H1 (cell line): ENCODE measurements around the gene SLTM. TPM values are rescaled to one million over a fixed set of nuclear protein-coding genes. Genes with fewer than 3 reads are reported as not detected.

ENCODE experiments used
- CTCF ChIA-PET: fragments of 300-600 bp; sonication (Branson Sonifier 250); formaldehyde crosslinking; loops from one replicate; lab custom pipeline; 2021; ENCODE audit not compliant: partially characterized antibody; lab: Charles Lee
- POLR2A ChIA-PET: fragments of 300-600 bp; sonication (Branson Sonifier 250); formaldehyde crosslinking; loops from one replicate; lab custom pipeline; 2021; ENCODE audit warnings: inconsistent platforms; ENCODE audit not compliant: partially characterized antibody; lab: Charles Lee
- DNase-seq, 2 experiments: peaks; one replicate each; pipeline versions ENCODE4 v3.0.0 to v3.0.0-alpha.2; 2010 to 2022; ENCODE audit warnings: low spot score in 2 of 2, low read depth in 1 of 2, mixed read lengths in 1 of 2
- FAIRE-seq: peaks from 2 replicates; lab custom pipeline; 2011; peaks lifted over from hg19 to GRCh38; lab: Jason Lieb, UNC
- H2AFZ ChIP-seq: 2 replicates; pipeline ENCODE4 v1.8.1; 2012; ENCODE audit warnings: low read length, inconsistent platforms
- H2AK5ac ChIP-seq: 2 replicates; pipeline ENCODE4 v1.6.1; 2013; ENCODE audit warnings: low read depth, low read length
- H2BK120ac ChIP-seq: replicated peaks from 2 replicates; pipeline ENCODE3; 2013; ENCODE audit warnings: low read depth, low read length, inconsistent platforms
- H2BK12ac ChIP-seq: 2 replicates; pipeline ENCODE4 v1.6.1; 2013; ENCODE audit warnings: low read depth, low read length
- H2BK15ac ChIP-seq: 2 replicates; pipeline ENCODE4 v1.6.1; 2013; ENCODE audit warnings: low read length
- H2BK20ac ChIP-seq: 2 replicates; pipeline ENCODE4 v1.6.1; 2013; ENCODE audit warnings: low read length
- H2BK5ac ChIP-seq: 2 replicates; pipeline ENCODE4 v1.6.1; 2013; ENCODE audit warnings: low read depth, low read length
- H3K14ac ChIP-seq: 2 replicates; pipeline ENCODE4 v1.6.1; 2013; ENCODE audit warnings: inconsistent platforms; ENCODE audit not compliant: insufficient read length
- H3K18ac ChIP-seq: 2 replicates; pipeline ENCODE4 v1.6.1; 2013; ENCODE audit warnings: low read length; ENCODE audit errors: extremely low read depth
- H3K23ac ChIP-seq: 2 replicates; pipeline ENCODE4 v1.6.1; 2013; ENCODE audit warnings: inconsistent platforms; ENCODE audit not compliant: insufficient read length
- H3K23me2 ChIP-seq: 2 replicates; pipeline ENCODE4 v1.6.1; 2013; ENCODE audit warnings: low read depth, low read length
- H3K27ac ChIP-seq: 2 replicates; pipeline ENCODE4 v1.6.1; 2011; ENCODE audit warnings: low read depth, low read length, inconsistent platforms
- H3K27me3 ChIP-seq, 4 experiments: replicated peaks in 1 of 4; 1 replicate in 1 of 4; 2 replicates in 3 of 4; pipeline versions ENCODE4 v1.6.1 to v1.8.1; 2011 to 2013; ENCODE audit warnings: low read length in 3 of 4, mild to moderate bottlenecking in 3 of 4, inconsistent platforms in 2 of 4, mixed read lengths in 2 of 4, moderate library complexity in 1 of 4; ENCODE audit not compliant: control insufficient read depth in 3 of 4, insufficient read depth in 3 of 4; ENCODE audit errors: extremely low read depth in 1 of 4
- H3K36me3 ChIP-seq, 4 experiments: 2 replicates each; pipeline versions ENCODE4 v1.6.1 to v1.8.1; 2011 to 2013; ENCODE audit warnings: mild to moderate bottlenecking in 4 of 4, low read length in 3 of 4, moderate library complexity in 2 of 4, control low read depth in 1 of 4, inconsistent platforms in 1 of 4; ENCODE audit not compliant: insufficient read depth in 4 of 4, control insufficient read depth in 2 of 4
- H3K4ac ChIP-seq: replicated peaks from 2 replicates; pipeline ENCODE3; 2013; ENCODE audit warnings: low read length, low read depth, mixed read lengths, inconsistent platforms; ENCODE audit not compliant: insufficient read length
- H3K4me1 ChIP-seq, 4 experiments: replicated peaks in 1 of 4; 1 replicate in 1 of 4; 2 replicates in 3 of 4; pipeline versions ENCODE4 v1.6.1 to v1.8.1; 2011 to 2013; ENCODE audit warnings: low read length in 3 of 4, inconsistent platforms in 2 of 4, mixed read lengths in 1 of 4; ENCODE audit not compliant: insufficient read depth in 4 of 4, control insufficient read depth in 3 of 4
- H3K4me2 ChIP-seq, 2 experiments: 2 replicates each; pipeline versions ENCODE4 v1.6.1 to v1.8.1; 2011 to 2013; ENCODE audit warnings: low read depth in 2 of 2, low read length in 2 of 2, control low read depth in 1 of 2, inconsistent platforms in 1 of 2, mild to moderate bottlenecking in 1 of 2; ENCODE audit not compliant: insufficient read depth in 1 of 2
- H3K4me3 ChIP-seq, 4 experiments: fragments of 200-600, 300-600 bp in 1 of 4; sonication (generic), shearing (Covaris generic), sonication (Bioruptor Twin) in 1 of 4; 2 replicates each; pipeline versions ENCODE4 v1.5.1 to v1.8.1; 2011 to 2016; ENCODE audit warnings: low read length in 4 of 4, low read depth in 3 of 4, control low read depth in 2 of 4, inconsistent platforms in 2 of 4, mild to moderate bottlenecking in 2 of 4, mixed read lengths in 1 of 4, moderate library complexity in 1 of 4; ENCODE audit not compliant: insufficient read depth in 2 of 4; ENCODE audit errors: extremely low read depth in 1 of 4
- H3K56ac ChIP-seq: replicated peaks from 2 replicates; pipeline ENCODE3; 2013; ENCODE audit warnings: low read depth, mild to moderate bottlenecking, mixed read lengths, low read length, inconsistent platforms; ENCODE audit not compliant: insufficient read length
- H3K79me1 ChIP-seq: 2 replicates; pipeline ENCODE4 v1.6.1; 2013; ENCODE audit warnings: low read depth, low read length, control low read depth
- H3K79me2 ChIP-seq, 2 experiments: 2 replicates each; pipeline versions ENCODE4 v1.6.1 to v1.8.1; 2012 to 2013; ENCODE audit warnings: low read length in 2 of 2, mild to moderate bottlenecking in 2 of 2, inconsistent platforms in 1 of 2; ENCODE audit not compliant: insufficient read depth in 2 of 2, control insufficient read depth in 1 of 2
- H3K9ac ChIP-seq, 4 experiments: replicated peaks in 1 of 4; 1 replicate in 1 of 4; 2 replicates in 3 of 4; pipeline versions ENCODE4 v1.6.1 to v1.8.1; 2011 to 2013; ENCODE audit warnings: low read depth in 3 of 4, low read length in 3 of 4, control low read depth in 2 of 4, mild to moderate bottlenecking in 2 of 4, moderate library complexity in 2 of 4, inconsistent platforms in 1 of 4; ENCODE audit errors: extremely low read depth in 1 of 4
- H3K9me3 ChIP-seq, 2 experiments: 2 replicates each; pipeline versions ENCODE4 v1.6.1 to v1.8.1; 2012 to 2013; ENCODE audit warnings: mild to moderate bottlenecking in 2 of 2, moderate library complexity in 2 of 2, control low read depth in 1 of 2, inconsistent platforms in 1 of 2, low read depth in 1 of 2, low read length in 1 of 2, mixed read lengths in 1 of 2; ENCODE audit not compliant: insufficient read depth in 2 of 2
- H4K20me1 ChIP-seq, 2 experiments: replicated peaks in 1 of 2; 2 replicates each; pipeline versions ENCODE3 to v1.8.1; 2011 to 2013; ENCODE audit warnings: inconsistent platforms in 2 of 2, low read length in 2 of 2, mild to moderate bottlenecking in 1 of 2; ENCODE audit not compliant: insufficient read depth in 2 of 2, control insufficient read depth in 1 of 2
- H4K5ac ChIP-seq: 2 replicates; pipeline ENCODE4 v1.6.1; 2013; ENCODE audit warnings: low read length, low read depth, mixed read lengths, inconsistent platforms; ENCODE audit not compliant: insufficient read length
- H4K8ac ChIP-seq: 2 replicates; pipeline ENCODE4 v1.8.0; 2013; ENCODE audit warnings: mild to moderate bottlenecking, moderate library complexity, low read length, inconsistent platforms; ENCODE audit not compliant: insufficient read depth; ENCODE audit errors: extremely low read depth
- H4K91ac ChIP-seq: replicated peaks from 2 replicates; pipeline ENCODE3; 2013; ENCODE audit warnings: low read length, mixed read lengths, inconsistent platforms; ENCODE audit not compliant: insufficient read length
- BCL11A ChIP-seq, 2 experiments: IDR thresholded peaks; one replicate each; pipeline ENCODE4 v1.6.1; 2011; ENCODE audit warnings: low read depth in 2 of 2, low read length in 2 of 2, mild to moderate bottlenecking in 2 of 2
- CHD1 ChIP-seq: IDR thresholded peaks from 2 replicates; pipeline ENCODE4 v1.6.1; 2012; ENCODE audit warnings: low read depth, low read length, improper control_type of control experiment
- CHD2 ChIP-seq: IDR thresholded peaks from 2 replicates; pipeline ENCODE4 v1.6.1; 2012; ENCODE audit warnings: low read length, improper control_type of control experiment
- CTBP2 ChIP-seq: IDR thresholded peaks from 2 replicates; pipeline ENCODE4 v1.7.0; 2011; ENCODE audit warnings: borderline replicate concordance, mild to moderate bottlenecking, moderate library complexity, mixed read lengths, low read length; ENCODE audit not compliant: insufficient read depth, insufficient read length
- GTF2F1 ChIP-seq: IDR thresholded peaks from 2 replicates; pipeline ENCODE4 v1.6.1; 2012; ENCODE audit warnings: low read depth, low read length, improper control_type of control experiment, borderline replicate concordance
- HDAC2 ChIP-seq, 2 experiments: fragments of 300-600 bp in 1 of 2; sonication (generic) in 1 of 2; IDR thresholded peaks; 2 replicates each; pipeline ENCODE4 v1.6.1; 2011 to 2012; ENCODE audit warnings: low read depth in 2 of 2, low read length in 2 of 2, mild to moderate bottlenecking in 2 of 2, moderate library complexity in 2 of 2, borderline replicate concordance in 1 of 2, inconsistent platforms in 1 of 2
- HDAC6 ChIP-seq: IDR thresholded peaks from one replicate; pipeline ENCODE4 v1.7.1; 2012; ENCODE audit warnings: low read depth, mild to moderate bottlenecking, inconsistent platforms, low read length, moderate library complexity
- POU5F1 ChIP-seq: IDR thresholded peaks from 2 replicates; pipeline ENCODE4 v1.6.1; 2011; ENCODE audit warnings: low read depth, mild to moderate bottlenecking, low read length, moderate library complexity
- SUZ12 ChIP-seq: fragments of 200-600 bp; sonication (generic); IDR thresholded peaks from 2 replicates; pipeline ENCODE4 v1.6.1; 2012; ENCODE audit warnings: mild to moderate bottlenecking, inconsistent platforms, low read length, moderate library complexity, mixed read lengths
- TCF12 ChIP-seq: IDR thresholded peaks from 2 replicates; pipeline ENCODE4 v1.6.1; 2011; ENCODE audit warnings: low read depth, mild to moderate bottlenecking, low read length
- ZNF274 ChIP-seq: IDR thresholded peaks from 2 replicates; pipeline ENCODE4 v1.7.0; 2012; ENCODE audit warnings: low read length, borderline replicate concordance; ENCODE audit errors: extremely low read depth
- WGBS, 2 experiments: shearing (Covaris generic) in 1 of 2; methylation state at CpG; one replicate each; pipeline versions ENCODE4 v1.1.6 to v1.1.7; 2013 to 2015; ENCODE audit warnings: low lambda C conversion rate in 2 of 2, mixed read lengths in 2 of 2, inconsistent platforms in 1 of 2, low coverage in 1 of 2, missing lambda C conversion rate in 1 of 2; ENCODE audit not compliant: insufficient replicate concordance in 2 of 2, insufficient coverage in 1 of 2, insufficient read length in 1 of 2; ENCODE audit errors: extremely low coverage in 1 of 2, missing lambda C conversion rate in 1 of 2; 5-methylcytosine and 5-hydroxymethylcytosine counted together
- polyA plus RNA-seq, 7 experiments: library from polyadenylated mRNA; depleted of rRNA in 3 of 7; stranded (reverse) in 5 of 7; unstranded in 2 of 7; fragments of >200 nt in 5 of 7; fragments of 200-250 nt in 2 of 7; gene quantifications; 1 replicate in 5 of 7; 2 replicates in 1 of 7; 4 replicates in 1 of 7; pipeline versions ENCODE4 v1.2.1 to v1.2.3, GENCODE V29; 2011 to 2013; ENCODE audit warnings: missing spikeins in 2 of 7, mixed read lengths in 2 of 7
- total RNA-seq: library from RNA; stranded (reverse); fragmentation: NEBNext Ultra II Directional; extraction: Animal tissue kit (Norgen Biotek cat#: 25700); gene quantifications from 2 replicates; pipeline ENCODE4 v1.2.1, GENCODE V29; 2021
- TF ChIP-seq, protein P1 (sequence below): IDR thresholded peaks from 2 replicates; pipeline ENCODE4 v1.6.1; 2011; ENCODE audit warnings: low read length, improper control_type of control experiment

SLTM gene
- total and polyA plus RNA-seq, 2 of the 8 experiments (the other 6 are each of a cell fraction or from before 2014, with no cell fraction given) = 30.8 to 149 TPM

DNA sequence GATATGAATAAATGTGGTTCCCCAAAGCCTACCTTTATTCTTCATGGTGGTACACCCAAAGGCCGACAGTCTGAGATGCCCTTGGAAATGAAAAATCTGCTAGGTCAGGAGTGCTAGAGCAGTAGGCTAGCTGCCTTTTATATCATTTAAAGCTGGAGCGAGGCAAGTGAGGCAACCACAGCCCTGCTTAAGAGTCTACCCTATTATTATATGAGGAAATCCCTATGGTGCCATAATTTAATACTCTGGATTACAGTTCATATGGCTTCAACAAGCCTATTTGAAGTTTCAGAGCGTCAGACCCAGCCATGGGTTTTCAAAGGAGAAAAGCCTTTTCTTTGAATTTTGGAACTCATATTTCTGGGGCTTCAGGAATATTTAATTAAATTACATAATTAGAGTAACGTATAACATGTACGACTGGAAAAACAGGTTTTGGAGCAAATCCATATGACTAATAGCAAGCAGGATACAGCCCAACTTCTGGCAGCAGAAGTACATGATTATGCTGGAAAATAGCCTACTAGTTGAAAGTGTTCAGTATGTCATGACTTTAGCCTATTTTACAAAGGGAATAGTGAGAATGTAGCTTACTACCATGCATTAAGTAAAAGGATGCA lies 18.0 kb upstream of the SLTM start:
- Histone ChIP-seq H3K27ac (no peak overlapping the region), H3K23me2 (no peaks in the 10 kb centered on the region), H3K9me3 (no peaks in the 10 kb centered on the region), H3K36me3 (no peaks in the 10 kb centered on the region), H2AFZ (no peak overlapping the region), H3K23ac (no peak overlapping the region), H2BK5ac (no peak overlapping the region), H3K4ac (no peak overlapping the region), H2BK20ac (no peak overlapping the region), H4K91ac (no peak overlapping the region), H2BK12ac (no peak overlapping the region), H2BK15ac (no peak overlapping the region), H3K18ac (no peak overlapping the region), H3K4me2 (no peak overlapping the region), H3K4me3 (no peak overlapping the region), H3K9ac (no peak overlapping the region), H3K27me3 (no peaks in the 10 kb centered on the region), H3K79me1 (no peaks in the 10 kb centered on the region), H3K14ac (no peak overlapping the region), H4K8ac (no peak overlapping the region), H3K4me1 (peaks cover 0 to 4% (median 1%) of the 10 kb centered on the region in 4 experiments; a peak in 2 of 7 replicates), H4K20me1 (no peaks in the 10 kb centered on the region), H2BK120ac (no peak overlapping the region), H4K5ac (no peak overlapping the region), H2AK5ac (no peak overlapping the region), H3K56ac (no peak overlapping the region), H3K79me2 (no peaks in the 10 kb centered on the region)
- FAIRE-seq (no peak), DNase-seq (no peak)
- POLR2A ChIA-PET = no interaction called here
- CTCF ChIA-PET = interaction anchor here (0.6 to 1.6 kb wide), 3 partner anchors 28 to 187 kb away, joined by 3 to 5 read pairs (median 3); no protein-coding TSS in a partner anchor
- WGBS, 2 experiments = 97% methylated on average over 5 of the region's 5 CpGs; no CpG with 5 or more reads in 1 of the 2 experiments
- TF ChIP-seq, protein P1, sequence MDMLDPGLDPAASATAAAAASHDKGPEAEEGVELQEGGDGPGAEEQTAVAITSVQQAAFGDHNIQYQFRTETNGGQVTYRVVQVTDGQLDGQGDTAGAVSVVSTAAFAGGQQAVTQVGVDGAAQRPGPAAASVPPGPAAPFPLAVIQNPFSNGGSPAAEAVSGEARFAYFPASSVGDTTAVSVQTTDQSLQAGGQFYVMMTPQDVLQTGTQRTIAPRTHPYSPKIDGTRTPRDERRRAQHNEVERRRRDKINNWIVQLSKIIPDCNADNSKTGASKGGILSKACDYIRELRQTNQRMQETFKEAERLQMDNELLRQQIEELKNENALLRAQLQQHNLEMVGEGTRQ = no peak
- TF ChIP-seq CTBP2 (no peak), CHD2 (no peak), ZNF274 (no peak), HDAC2 (IDR thresholded peaks at IDR 0.05; ENCODE audit: borderline replicate concordance in 1 of 2, low read depth in 2 of 2, low read length in 2 of 2) (no peak), BCL11A (IDR thresholded peaks at IDR 0.05; ENCODE audit: low read depth in 2 of 2, low read length in 2 of 2) (no peak), POU5F1 (no peak), CHD1 (no peak), HDAC6 (no peak), TCF12 (no peak), GTF2F1 (no peak), SUZ12 (no peak)
